Measurements from ENCODE around the gene MEX3D.

DNA sequence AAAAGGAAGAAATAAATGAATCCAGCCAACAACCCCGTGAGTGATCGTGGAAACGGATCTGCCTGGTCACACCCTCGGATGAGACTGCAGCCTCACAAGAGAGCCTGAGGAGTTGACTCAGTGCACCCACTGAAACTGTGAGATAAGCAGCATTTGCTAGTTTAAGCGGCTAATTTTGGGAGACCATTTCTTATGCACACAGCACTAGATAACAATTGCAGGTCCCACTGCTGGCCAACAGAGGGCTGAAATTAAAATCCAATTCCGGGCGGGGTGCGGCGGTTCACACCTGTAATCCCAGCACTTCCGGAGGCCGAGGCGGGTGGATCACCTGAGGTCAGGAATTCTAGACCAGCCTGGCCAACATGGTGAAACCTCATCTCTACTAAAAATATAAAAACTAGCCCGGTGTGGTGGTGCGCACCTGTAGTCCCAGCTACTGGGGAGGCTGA is 33.5 kb upstream of the MEX3D start:
- no peak for TF ChIP-seq POLR2AphosphoS5 (IDR thresholded peaks at IDR 0.05)
- TF ChIP-seq, protein P1, sequence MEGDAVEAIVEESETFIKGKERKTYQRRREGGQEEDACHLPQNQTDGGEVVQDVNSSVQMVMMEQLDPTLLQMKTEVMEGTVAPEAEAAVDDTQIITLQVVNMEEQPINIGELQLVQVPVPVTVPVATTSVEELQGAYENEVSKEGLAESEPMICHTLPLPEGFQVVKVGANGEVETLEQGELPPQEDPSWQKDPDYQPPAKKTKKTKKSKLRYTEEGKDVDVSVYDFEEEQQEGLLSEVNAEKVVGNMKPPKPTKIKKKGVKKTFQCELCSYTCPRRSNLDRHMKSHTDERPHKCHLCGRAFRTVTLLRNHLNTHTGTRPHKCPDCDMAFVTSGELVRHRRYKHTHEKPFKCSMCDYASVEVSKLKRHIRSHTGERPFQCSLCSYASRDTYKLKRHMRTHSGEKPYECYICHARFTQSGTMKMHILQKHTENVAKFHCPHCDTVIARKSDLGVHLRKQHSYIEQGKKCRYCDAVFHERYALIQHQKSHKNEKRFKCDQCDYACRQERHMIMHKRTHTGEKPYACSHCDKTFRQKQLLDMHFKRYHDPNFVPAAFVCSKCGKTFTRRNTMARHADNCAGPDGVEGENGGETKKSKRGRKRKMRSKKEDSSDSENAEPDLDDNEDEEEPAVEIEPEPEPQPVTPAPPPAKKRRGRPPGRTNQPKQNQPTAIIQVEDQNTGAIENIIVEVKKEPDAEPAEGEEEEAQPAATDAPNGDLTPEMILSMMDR (IDR thresholded peaks at IDR 0.05): no peak
- no peak for TF ChIP-seq POLR2A (IDR thresholded peaks at IDR 0.05)
- no peak for TF ChIP-seq EP300 (IDR thresholded peaks at IDR 0.05)

All from sigmoid colon (tissue), 4 donors.